ENCODE data around the gene TXNRD1.
"Not testable (repeated sequence)": the region's sequence is repeated elsewhere in the genome, so short reads cannot be mapped to it uniquely, and the experiment has no call there.

The TXNRD1 gene

DNA sequence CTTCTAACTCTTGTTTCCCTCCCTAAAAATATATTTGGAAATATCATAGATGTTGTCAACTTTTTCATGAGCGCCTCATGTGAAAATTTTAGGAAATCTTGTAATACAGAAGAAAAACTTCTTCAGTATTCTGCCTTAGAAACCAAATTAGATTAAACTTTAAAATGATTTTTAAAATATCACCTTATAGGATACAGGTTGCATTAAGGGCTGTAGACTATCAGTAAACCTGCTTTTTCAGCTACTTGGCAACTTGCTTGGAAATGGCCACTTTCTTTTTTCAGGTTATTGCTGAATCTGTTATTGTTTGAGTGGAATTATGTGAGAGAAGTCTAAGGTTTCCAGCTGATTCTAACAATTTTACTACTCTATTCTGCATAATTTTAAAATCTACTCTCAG is 97.1 kb downstream of the TXNRD1 start:
- Mint-ChIP-seq H3K36me3 (peaks cover 20% of the 10 kb centered on the region), H3K27ac (no peak overlapping the region), H3K4me3 (no peak overlapping the region), H3K27me3 (no peaks in the 10 kb centered on the region), H3K9me3 (no peaks in the 10 kb centered on the region), H3K4me1 (peaks cover 14% of the 10 kb centered on the region)

DNA sequence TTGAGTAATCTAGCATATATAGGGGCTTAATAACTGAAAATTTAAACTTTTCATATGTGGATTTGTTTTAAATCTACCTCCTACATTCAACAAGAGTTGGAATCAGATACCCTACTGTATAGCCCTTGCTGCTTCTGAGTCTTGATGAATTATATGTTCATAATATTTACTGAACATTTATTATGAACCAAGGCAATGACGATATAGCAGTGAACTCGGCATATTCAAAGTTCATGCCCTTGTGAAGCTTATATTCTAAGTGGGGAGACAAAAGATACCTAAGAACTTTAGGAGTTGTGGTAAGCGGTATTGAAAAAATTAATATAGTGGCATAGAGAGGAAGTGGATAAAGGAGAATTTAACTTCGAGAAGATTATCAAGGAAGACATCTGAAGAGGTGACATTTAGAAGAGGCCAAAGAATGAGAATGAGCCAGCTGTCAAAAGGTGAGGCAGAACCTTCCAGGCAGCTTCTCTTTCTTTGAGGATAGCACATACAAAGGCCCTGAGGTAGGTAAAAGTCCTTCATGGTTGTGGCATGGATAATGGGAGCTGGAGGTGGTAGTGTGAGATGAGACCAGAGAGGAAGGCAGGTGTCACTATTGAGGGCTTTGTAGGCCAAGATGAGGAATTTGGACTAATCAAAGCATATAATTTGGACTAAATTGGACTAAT is 98.1 kb downstream of the TXNRD1 start:
- Mint-ChIP-seq H3K36me3 (peaks cover 22% of the 10 kb centered on the region), H3K9me3 (no peaks in the 10 kb centered on the region)

GRCh38 chr12:104314242-104314614 is 98.6 kb downstream of the TXNRD1 start:
- Mint-ChIP-seq H3K4me3 (no peak overlapping the region), H3K36me3 (peaks cover 23% of the 10 kb centered on the region), H3K27ac (no peak overlapping the region), H3K27me3 (no peaks in the 10 kb centered on the region), H3K9me3 (no peaks in the 10 kb centered on the region), H3K4me1 (peaks cover 11% of the 10 kb centered on the region)

More for the DNA sequence above, 98.1 kb downstream of the TXNRD1 start:
- H3K4me3 Mint-ChIP-seq, result no peak overlapping the region
- no peak overlapping the region for H3K27ac Mint-ChIP-seq
- peaks cover 13% of the 10 kb centered on the region for H3K4me1 Mint-ChIP-seq
- no peaks in the 10 kb centered on the region for H3K27me3 Mint-ChIP-seq

DNA sequence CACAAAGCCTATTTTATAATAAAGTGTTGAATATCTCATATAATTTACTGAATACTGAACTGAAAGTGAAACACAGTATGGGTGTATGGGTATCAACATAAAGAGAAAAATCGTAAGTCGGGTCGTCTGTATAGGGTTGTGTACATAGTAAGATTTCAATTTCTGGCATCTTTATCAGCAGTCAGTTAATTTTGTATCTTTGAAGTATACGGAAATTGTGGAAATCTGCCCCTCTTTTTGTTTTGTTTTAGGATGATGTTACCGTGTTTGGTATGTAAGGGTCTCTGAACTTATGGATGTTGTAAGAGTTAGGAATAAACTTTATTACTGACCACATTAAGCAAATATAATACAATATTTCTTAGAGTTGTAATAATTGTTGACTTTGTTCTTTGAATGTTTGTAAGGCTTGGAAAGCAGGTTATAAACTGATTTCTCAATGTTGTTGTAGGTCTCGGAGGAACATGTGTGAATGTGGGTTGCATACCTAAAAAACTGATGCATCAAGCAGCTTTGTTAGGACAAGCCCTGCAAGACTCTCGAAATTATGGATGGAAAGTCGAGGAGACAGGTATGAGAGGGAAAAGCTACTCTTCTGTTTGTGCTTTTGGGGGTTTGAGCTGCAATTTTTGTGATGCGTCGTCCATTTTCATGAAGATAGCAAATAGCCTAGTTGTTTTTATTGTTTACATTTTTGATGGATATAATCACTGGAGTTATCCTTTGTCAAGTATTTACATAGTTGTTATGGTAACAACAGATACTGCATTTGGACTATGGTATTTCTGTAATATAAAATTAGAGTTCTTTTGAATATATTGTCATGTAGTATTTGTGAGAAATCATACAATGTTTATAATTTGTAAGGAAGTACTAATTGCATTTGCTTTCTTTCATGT is 100.0 kb downstream of the TXNRD1 start:
- no peak overlapping the region for H3K4me3 Mint-ChIP-seq
- H3K36me3 Mint-ChIP-seq, result peaks cover 23% of the 10 kb centered on the region
- no peak overlapping the region for H3K27ac Mint-ChIP-seq
- no peaks in the 10 kb centered on the region for H3K9me3 Mint-ChIP-seq
- H3K4me1 Mint-ChIP-seq, result peaks cover 4% of the 10 kb centered on the region
- H3K27me3 Mint-ChIP-seq, result no peaks in the 10 kb centered on the region

DNA sequence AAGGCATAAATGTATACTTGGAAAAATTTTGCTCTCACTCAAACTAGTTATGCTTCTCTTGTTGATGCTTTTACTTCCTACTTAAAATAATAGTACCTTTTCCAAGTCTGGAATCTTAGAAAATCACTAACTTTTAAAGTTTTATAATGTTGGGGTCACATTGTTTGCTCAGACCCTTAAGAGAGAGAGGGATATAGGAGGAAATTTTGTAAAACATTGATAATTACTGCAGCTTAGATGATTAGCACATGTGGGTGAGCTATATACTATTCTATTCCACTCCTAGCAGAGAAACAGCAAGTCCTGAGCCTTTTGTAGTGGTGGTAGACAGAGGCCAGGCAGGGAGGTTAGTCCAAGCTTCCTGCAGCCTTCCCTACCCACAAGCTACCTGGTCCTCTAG is 101.4 kb downstream of the TXNRD1 start:
- Mint-ChIP-seq H3K36me3 (peaks cover 30% of the 10 kb centered on the region), H3K4me1 (peaks cover 4% of the 10 kb centered on the region), H3K4me3 (no peak overlapping the region), H3K9me3 (no peaks in the 10 kb centered on the region), H3K27ac (no peak overlapping the region), H3K27me3 (no peaks in the 10 kb centered on the region)

DNA sequence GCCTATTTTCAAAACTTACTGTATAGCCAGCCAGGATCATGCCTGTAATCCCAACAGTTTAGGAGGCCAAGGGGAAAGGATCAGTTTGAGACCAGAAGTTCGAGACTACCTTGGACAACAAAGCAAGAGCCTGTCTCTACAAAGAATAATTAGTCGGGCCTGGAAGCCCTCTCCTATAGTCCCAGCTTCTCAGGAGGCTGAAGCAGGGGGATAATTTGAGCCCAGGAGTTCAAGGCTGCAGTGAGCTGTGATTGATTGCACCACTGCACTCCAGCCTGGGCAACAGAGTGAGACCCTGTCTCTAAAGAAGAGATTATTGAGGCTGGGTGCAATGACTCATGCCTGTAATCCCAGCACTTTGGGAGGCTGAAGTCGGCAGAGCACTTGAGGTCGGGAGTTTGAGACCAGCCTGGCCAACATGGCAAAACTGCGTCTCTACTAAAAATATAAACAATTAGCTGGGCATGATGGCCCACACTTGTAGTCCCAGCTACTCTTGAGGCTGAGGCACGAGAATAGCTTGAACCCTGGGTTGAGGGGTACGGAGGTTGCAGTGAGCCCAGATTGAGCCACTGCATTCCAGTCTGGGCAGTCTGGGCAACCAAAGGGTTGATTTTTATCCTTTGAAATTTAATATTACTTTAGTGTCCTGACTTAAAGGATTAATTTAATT is 102.1 kb downstream of the TXNRD1 start:
- Mint-ChIP-seq H3K27me3 (no peaks in the 10 kb centered on the region), H3K27ac (no peak overlapping the region), H3K4me1 (peaks cover 4% of the 10 kb centered on the region), H3K9me3 (no peaks in the 10 kb centered on the region), H3K36me3 (peaks cover 29% of the 10 kb centered on the region), H3K4me3 (no peak overlapping the region)

GRCh38 chr12:104319028-104319427 is 103.4 kb downstream of the TXNRD1 start:
- Mint-ChIP-seq H3K9me3 (no peaks in the 10 kb centered on the region), H3K4me3 (no peak overlapping the region), H3K27me3 (no peaks in the 10 kb centered on the region), H3K36me3 (peaks cover 24% of the 10 kb centered on the region), H3K27ac (no peak overlapping the region), H3K4me1 (no peaks in the 10 kb centered on the region)

DNA sequence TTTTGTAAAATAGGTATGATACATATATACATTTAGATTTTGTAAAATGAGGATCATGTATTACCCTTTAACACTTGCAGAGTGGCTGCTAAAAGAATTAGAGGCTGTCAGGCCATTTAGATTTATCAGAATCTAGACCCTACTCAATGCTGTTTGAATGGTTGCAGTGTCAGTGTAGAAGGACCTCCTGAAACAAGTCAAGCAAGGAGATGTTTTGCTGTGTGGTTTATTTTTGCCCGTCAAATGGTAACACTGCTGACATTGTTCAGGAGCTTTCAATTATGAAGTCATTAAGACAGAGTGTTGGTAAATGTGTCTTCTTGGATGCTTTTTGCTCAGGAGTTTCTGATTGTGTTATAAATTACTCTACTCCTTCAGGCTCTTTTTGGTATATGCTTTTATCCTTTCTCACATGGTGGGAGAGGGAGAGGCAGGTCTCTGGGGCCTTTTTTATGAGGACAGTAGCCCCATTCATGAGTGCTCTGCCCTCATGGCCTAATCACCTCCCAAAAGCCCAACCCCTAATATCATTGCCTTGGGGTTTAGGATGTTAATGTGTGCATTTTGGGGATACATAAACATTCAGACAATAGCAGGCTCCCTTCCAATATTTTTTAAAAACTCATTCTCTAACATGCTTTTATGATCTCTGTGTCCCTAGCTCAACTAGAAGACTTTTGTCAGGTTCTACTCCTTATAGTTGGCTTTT is 104.5 kb downstream of the TXNRD1 start:
- H3K27me3 Mint-ChIP-seq, result no peaks in the 10 kb centered on the region
- H3K4me3 Mint-ChIP-seq, result no peak overlapping the region
- no peak overlapping the region for H3K27ac Mint-ChIP-seq
- H3K36me3 Mint-ChIP-seq, result peaks cover 29% of the 10 kb centered on the region
- H3K9me3 Mint-ChIP-seq, result no peaks in the 10 kb centered on the region
- H3K4me1 Mint-ChIP-seq, result no peaks in the 10 kb centered on the region

DNA sequence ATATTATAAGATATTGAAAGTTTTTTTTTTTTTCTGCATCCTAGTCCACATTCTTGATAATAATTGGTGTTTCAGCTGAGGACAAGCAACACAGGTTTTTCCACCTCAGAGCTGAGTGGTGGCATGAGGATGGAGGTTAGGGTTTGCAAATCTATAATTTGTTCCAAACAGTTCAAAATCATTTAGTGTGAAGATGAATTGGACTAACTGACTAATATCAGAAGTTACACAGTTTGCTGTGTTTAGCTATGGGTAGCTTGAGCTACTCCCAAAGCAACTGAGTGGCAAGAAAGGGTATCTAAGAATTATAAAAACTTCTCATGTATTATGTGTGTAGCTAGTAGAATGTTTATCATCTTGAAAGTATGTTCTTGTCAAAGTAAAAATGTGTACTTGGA is 105.0 kb downstream of the TXNRD1 start:
- H3K27ac Mint-ChIP-seq, result no peak overlapping the region
- no peaks in the 10 kb centered on the region for H3K9me3 Mint-ChIP-seq
- no peak overlapping the region for H3K4me3 Mint-ChIP-seq
- H3K27me3 Mint-ChIP-seq, result no peaks in the 10 kb centered on the region
- peaks cover 24% of the 10 kb centered on the region for H3K36me3 Mint-ChIP-seq
- H3K4me1 Mint-ChIP-seq, result no peaks in the 10 kb centered on the region

- H3K4me3 Mint-ChIP-seq, result no peak overlapping the region
- H3K27ac Mint-ChIP-seq, result no peak overlapping the region
- peaks cover 22% of the 10 kb centered on the region for H3K36me3 Mint-ChIP-seq
- H3K27me3 Mint-ChIP-seq, result no peaks in the 10 kb centered on the region
- no peaks in the 10 kb centered on the region for H3K9me3 Mint-ChIP-seq
- no peaks in the 10 kb centered on the region for H3K4me1 Mint-ChIP-seq
Observed at GRCh38 chr12:104321949-104322348, 106.4 kb downstream of the TXNRD1 start.

- not testable (repeated sequence) for H3K27ac Mint-ChIP-seq, H3K4me3 Mint-ChIP-seq, H3K4me1 Mint-ChIP-seq, H3K9me3 Mint-ChIP-seq, H3K27me3 Mint-ChIP-seq
- peaks cover 24% of the 10 kb centered on the region for H3K36me3 Mint-ChIP-seq
Observed at GRCh38 chr12:104322533-104322932, 107.0 kb downstream of the TXNRD1 start.

- Mint-ChIP-seq H3K4me1 (no peaks in the 10 kb centered on the region), H3K27me3 (no peaks in the 10 kb centered on the region), H3K27ac (no peak overlapping the region), H3K9me3 (no peaks in the 10 kb centered on the region), H3K36me3 (peaks cover 22% of the 10 kb centered on the region), H3K4me3 (no peak overlapping the region)
Observed at GRCh38 chr12:104323899-104324298, 108.3 kb downstream of the TXNRD1 start.

DNA sequence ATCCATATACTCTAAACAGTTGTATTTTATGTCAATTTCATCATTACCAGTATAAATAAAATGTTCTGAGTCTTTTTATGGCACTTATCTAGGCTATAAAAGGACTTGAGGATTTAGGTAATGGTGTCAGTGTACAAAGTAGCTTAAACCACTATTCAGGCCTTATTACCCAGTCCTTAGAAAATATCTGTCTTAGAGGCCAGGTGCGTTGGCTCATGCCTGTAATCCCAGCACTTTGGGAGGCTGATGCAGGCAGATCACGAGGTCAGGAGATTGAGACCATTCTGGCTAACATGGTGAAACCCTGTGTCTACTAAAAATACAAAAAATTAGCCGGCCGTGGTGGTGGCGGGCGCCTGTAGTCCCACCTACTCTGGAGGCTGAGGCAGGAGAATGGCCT is 112.7 kb downstream of the TXNRD1 start:
- not testable (repeated sequence) for H3K9me3 Mint-ChIP-seq, H3K27ac Mint-ChIP-seq, H3K27me3 Mint-ChIP-seq, H3K4me3 Mint-ChIP-seq, H3K4me1 Mint-ChIP-seq
- peaks cover 17% of the 10 kb centered on the region for H3K36me3 Mint-ChIP-seq

DNA sequence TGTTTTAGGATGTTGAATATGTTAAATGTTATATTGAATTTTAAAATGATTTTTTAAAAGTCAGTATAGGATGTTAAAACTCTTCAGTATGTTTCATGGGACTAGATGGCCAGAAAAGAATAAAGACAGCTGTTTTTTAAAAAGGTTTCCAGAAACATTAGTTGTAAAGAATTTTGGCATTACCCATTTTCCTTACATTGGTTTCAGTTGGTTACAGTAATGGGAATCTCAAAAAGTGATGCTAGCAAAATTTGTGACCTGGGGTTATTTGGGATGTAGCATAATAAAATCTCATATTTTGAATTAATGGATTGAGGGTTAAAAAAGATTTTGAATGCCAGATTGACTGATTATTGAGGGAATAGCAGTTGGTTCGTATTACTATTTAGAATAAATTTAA is 113.2 kb downstream of the TXNRD1 start:
- no peak overlapping the region for H3K4me3 Mint-ChIP-seq
- no peak overlapping the region for H3K27ac Mint-ChIP-seq
- no peaks in the 10 kb centered on the region for H3K9me3 Mint-ChIP-seq
- peaks cover 20% of the 10 kb centered on the region for H3K36me3 Mint-ChIP-seq
- no peaks in the 10 kb centered on the region for H3K27me3 Mint-ChIP-seq
- peaks cover 3% of the 10 kb centered on the region for H3K4me1 Mint-ChIP-seq

GRCh38 chr12:104329707-104330532 is 114.3 kb downstream of the TXNRD1 start:
- no peak overlapping the region for H3K27ac Mint-ChIP-seq

More at GRCh38 chr12:104329707-104330532, 114.3 kb downstream of the TXNRD1 start:
- Mint-ChIP-seq H3K27me3 (no peaks in the 10 kb centered on the region), H3K9me3 (no peaks in the 10 kb centered on the region), H3K4me1 (peaks cover 3% of the 10 kb centered on the region), H3K36me3 (peaks cover 17% of the 10 kb centered on the region), H3K4me3 (no peak overlapping the region)
